Stimulated activated CD4-positive, alpha-beta T cell treated with anti-CD3 and anti-CD28 coated beads, Interleukin-1b, Interleukin-23, amount 100 ng/mL, for 4 hours (primary cell): ENCODE data around the gene NEURL1B.
A peak's percentile ranks its signal among the peaks of the same experiment; 100 is the strongest.
"Not testable (repeated sequence)": the region's sequence is repeated elsewhere in the genome, so short reads cannot be mapped to it uniquely, and the experiment has no call there.

Experiments
- DNase-seq, 2 donors: peaks; one replicate each; pipeline ENCODE4 v3.0.0-alpha.2; 2020; ENCODE audit warnings: low read depth in 2 of 2

Gene NEURL1B

DNA sequence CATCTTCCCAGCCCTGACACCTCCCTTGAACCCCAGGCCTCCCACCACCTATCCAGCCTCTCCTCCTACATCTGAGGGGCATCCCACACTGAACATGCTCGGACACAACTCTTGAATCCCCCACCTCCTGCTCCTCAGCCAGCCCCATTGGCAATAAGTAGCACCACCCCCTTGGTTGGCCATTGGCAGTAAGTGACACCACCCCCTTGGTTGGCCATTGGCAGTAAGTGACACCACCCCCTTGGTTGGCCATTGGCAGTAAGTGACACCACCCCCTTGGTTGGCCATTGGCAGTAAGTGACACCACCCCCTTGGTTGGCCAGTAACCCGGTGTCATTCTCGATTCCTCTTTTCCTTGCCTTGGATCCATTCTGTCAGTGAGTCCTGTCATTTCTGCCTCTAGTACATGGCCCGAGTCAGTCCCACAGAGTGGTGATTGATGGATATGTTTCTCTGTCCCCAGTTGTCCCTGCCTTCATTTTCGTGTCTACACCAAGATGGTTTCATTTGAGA is 37.4 kb downstream of the NEURL1B start:
- not testable (repeated sequence) for DNase-seq

DNA sequence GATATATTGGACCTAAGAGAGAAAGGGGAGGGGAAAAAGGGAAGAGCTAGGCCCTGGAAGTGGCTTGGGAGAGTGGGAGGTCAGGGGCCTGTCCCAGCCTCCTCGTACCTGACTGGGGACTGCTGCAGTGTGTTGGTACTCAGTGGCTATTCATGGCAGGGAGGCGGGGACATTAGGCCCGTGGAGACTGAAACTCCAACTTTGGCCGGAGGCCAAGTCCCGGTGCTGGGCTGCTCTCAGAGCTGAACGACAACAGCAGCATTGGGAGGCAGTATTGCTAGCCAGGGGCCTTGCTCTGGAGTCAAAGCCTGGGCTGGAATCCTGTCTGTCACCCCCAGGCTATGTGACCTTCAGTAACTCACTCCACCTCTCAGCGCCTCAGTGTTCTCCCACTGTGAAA is 37.8 kb downstream of the NEURL1B start:
- DNase-seq, result no peak

DNA sequence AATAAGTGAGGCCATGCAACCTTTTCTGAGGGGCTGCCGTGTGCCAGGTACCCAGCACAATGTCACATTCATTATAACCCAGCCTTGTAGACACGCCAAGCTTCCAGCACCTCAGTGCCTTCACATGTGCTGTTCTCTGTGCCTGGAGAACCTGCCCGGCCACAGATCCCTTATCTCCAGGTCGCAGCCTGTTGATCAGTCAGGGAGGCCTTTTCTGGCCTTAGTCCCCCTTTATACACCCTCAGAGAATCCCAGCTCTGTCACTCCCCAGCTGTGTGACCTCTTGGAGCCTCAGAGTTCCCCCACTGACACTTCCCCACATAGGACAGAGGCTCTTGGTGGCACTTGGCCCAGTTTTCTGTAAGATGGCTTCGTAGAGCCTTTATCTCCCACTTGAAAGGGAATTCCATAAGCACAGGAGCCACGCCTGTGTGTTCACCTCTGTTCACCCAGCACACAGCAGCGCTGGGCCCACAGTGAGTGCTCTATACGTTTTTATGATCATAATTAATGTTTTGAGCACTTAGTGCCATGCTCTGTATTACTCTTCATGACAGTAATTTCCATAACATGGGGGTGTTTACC is 38.7 kb downstream of the NEURL1B start:
- DNase-seq, result no peak

DNA sequence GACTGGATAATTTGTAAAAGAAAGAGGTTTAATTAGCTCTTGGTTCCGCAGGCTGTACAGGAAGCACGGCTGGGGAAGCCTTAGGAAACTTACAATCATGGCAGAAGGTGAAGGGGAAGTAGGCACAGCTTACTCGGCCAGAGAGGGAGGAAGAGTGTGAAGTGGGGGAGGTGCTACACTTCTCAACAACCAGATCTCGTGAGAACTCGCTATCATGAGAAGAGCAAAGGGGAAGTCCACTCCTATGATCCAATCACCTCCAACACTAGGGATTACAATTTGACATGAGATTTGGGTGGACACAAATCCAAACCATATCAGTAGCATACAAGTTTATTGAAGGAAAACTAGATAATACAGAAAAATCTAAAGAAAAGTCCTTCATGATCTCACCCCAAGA is 39.9 kb downstream of the NEURL1B start:
- no peak for DNase-seq

DNA sequence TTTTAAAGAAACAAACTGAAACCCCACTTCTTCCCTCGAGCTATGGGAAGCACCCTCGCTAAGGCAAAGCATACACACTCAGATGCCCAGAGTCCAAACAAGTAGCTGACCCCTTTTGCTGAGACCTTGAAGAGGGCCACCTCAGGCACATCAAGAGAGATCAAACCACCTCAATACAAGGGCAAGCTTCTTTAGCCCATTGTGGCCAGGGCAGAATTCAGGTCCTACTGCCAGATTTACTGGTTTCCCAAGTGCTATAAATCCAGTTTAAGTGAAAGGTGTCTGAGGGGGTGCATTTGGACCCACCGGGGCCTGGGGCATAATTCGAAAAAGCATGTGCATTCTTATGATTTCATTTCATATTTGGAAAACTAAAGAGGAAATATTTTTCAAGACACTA is 40.4 kb downstream of the NEURL1B start:
- no peak for DNase-seq

DNA sequence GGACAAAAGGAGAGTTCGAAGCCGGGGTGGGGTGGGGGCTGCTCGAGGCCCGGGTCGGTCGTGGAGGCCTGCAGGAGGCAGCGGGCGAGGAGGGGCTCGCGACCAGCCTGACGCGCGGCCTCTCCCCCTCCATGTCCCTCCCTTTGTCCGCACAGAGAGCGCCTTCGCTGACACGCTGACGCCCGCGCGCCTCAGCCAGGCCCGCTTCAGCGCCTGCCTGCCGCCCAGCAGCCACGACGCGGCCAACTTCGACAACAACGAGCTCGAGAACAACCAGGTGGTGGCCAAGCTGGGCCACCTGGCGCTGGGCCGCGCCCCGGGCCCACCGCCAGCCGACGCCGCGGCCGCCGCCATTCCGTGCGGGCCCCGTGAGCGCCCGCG is 42.2 kb downstream of the NEURL1B start:
- no peak for DNase-seq

DNA sequence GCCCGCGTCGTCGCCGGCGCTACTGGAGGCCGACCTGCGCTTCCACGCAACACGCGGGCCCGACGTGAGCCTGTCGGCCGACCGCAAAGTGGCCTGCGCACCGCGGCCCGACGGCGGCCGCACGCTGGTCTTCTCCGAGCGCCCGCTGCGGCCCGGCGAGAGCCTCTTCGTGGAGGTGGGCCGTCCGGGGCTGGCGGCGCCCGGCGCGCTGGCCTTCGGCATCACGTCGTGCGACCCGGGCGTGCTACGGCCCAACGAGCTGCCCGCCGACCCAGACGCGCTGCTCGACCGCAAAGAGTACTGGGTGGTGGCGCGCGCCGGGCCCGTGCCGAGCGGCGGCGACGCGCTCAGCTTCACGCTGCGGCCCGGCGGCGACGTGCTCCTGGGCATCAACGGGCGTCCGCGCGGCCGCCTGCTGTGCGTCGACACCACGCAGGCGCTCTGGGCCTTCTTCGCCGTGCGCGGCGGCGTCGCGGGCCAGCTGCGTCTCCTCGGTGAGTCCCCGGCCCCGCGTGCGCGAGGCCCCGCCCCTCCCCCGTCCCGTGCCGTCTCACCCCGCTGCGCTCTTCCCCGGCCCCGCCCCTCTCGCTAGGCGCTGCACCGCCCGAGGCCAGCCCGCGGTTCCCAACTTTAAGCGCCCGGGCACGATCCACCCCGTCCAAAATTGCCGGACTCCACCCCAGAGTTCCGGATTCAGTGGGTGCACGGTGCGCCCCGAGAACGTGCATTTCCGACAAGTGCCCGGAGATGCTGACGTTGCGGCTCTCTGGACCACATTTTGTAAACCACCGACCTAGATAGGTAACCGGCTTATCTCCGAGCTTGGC is 42.8 kb downstream of the NEURL1B start:
- peak; percentile 28 to 66 for DNase-seq

DNA sequence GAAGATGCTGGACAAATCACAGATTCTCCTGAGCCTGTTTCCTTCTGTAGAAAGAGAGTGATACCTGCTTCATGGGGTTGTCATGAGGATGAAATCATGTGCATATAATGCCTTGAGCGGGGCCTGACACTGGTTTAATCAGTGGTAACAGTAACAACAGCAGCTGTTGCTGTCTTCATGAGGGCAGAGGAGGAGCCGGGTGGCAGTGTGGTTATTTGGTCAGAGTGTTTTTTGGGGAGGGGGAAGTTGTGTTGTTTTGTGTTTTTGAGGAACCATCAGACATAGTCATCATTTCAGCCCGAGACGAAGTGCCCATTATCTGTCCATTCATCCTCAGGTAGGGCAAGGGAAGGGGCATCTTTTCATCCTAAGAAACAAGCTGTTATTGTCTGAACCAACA is 44.0 kb downstream of the NEURL1B start:
- no peak for DNase-seq

DNA sequence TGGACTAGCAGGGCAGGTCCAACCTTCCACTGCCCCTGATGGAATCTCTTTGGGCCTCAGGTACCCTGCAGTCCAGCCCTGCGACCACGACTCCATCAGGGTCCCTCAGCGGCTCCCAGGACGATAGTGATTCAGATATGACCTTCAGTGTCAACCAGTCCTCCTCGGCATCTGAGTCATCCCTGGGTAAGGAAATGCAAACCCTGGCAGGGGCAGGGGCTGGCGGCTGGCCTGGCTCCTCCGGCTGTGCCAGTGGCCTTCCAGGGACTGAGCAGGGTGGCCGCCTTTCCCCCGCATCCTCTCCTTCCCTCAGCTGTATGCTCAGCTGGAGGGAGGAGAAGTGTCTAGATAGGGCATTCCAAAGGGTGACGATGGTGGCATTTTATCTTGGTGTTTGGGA is 45.0 kb downstream of the NEURL1B start:
- DNase-seq, result no peak

DNA sequence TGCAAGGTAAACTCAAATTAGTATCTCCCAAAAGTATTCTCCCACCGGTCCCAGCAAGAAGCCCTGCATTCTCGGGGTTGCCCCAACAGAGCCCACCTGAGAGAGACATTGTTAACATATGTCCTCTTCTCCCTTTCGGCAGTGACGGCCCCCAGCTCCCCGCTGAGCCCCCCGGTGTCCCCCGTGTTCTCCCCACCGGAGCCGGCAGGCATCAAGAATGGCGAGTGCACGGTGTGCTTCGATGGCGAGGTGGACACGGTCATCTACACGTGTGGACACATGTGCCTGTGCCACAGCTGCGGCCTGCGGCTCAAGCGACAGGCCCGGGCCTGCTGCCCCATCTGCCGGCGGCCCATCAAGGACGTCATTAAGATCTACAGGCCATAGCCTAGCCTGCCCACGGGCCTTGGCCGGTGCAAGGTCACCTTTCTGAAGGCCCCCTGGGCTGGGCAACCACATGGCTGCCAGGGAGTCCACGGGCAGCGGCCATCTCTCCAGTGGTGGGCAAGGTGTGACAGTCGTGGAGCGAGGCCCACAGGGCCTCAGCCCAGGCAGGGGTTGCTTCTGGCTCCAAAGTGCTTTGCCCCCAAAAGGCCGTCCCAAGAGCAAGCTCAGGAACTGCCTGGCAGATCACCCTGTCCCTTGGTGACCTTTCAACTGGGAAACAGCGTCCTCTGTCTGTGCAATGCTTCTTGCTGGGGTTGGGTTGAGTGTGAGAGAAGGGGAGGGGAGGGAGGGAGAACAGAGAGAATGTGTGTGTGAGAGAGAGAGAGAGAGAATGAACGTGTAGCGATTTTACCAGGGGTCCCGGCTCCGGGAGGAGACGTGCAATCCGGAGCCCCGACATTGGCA is 45.7 kb downstream of the NEURL1B start:
- DNase-seq, result no peak

DNA sequence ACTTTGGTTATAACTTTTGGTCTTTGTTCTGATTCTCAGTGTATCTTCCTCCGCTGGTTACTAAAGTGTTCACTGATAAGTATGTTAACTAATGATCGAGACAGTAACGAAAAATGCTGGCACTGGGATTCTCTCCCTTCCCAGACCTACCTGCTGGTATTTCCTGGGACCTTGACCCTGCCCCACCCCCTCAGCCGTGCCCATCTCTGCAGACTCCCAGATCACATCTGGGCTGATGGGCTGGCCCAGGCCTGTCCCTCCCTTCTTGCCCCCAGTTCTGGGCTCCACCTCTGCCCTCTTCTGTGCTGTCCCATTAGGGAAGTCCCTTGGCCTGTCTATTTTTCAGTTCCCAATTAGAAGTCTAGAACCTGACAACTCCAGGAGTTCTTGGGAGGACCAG is 46.9 kb downstream of the NEURL1B start:
- no peak for DNase-seq

DNA sequence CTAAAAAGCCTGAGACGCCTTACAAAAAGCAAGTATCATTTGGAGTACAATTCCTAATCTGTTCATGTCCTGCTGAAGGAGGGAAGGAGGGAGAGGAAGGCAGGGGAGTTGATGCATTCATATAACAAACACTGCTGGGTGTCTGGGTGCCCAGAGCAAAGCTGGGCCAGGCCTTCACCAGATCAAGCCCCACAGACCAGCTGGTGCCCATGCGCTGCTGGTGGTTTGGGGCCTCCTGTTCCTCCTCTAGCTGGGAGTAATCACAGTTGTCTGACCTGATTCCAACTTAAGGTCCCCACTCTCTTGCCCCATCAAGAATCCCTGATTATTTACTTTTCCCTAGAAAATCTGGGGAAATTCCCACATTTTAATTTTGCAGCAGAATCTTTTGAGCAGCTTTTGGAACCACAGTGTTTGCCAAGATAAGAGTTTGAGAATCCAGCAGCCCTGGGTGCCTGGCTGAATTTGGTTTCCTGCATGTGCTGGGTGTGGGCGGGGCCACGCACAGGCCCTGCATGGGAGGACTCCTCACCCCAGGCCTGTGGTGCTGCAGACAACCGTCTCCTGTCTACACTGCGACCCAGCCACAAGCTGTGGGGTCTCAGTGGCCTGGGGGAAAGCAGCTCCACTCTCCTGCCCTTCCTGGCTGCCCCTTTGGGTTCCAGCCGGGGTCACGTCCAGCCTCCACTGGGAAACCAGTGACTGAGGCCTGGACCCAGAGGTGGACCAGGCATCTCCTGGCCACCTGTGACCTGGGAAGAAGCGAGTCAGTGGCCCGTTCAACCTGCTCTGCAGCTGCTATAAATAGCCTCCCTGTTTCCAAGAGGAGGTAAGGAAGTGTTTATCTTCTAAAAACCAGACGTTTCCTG is 47.5 kb downstream of the NEURL1B start:
- peak in 1 of 2 donors; percentile 19 for DNase-seq

DNA sequence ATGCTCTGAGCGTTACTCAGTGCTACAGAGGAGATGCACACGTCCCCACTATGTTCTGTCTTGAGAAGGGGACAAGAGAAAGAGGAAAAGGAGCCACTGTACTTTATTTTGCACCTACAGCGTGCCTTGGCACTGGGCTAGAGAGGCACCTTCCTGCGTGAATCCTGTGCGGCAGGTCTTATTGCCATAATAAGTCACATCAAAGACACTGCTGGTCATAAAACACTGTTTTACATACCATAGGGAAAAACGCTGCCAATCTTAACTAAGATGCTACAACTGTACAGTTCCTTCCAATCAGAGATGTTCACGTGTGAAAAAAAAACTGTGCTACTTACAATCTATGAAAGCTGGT is 48.1 kb downstream of the NEURL1B start:
- DNase-seq, result no peak

DNA sequence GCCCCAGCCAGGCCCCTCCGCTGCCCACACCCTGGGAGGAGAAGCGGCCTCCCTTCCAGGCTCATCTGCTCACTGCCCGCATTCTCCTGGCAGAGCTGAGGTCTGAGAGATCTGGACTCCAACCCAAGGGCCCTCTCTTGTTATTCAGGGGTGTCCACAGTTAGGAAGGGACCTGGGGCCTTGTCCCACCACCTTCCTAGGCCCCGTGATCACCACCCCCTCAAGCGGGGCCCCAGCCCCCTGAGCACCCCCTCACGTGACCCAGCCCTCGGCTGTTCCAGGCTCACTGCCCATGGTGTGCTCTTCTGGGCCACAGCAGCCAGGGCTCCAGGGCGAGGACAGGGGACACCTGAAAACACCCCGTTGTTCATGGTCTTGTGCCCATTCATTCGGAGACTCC is 48.7 kb downstream of the NEURL1B start:
- no peak for DNase-seq

DNA sequence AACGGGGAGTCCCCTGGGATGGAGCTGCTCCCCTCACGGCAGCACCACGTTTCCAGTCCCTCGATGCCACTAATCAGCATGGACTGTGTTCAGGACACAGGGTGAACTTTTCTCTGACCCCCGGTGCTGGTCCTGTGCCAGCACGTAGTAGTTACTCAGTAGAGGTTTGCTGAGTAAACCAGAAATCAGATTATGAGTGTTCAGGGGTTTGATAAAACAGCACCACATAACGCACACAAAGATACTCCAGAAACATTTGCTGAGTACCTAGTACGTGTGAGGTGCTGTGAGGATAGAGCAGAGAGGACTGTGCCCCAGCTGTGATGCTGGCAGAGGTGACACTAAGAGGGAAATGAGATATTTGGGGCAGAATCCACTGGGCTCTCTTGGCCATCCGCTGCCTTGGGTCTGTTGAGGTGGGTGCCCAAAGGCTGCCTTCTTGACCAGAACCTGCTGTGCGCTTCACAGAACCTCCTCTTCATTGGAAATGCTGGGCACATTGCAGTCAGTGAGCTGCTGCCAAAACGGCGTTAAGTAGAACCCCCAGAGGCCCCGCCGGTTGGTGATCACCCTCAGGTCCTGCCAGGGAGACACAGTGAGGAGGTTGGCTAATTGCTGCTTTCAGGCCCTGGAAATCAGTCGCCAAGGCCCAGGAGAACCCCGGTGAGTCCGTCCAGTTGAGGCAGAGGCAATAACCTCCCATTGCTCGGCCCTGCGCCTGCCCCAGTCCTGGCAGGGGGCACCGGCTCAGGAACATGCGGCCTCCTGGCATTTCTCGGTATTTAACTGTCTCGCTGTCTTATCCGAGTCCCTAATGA is 49.4 kb downstream of the NEURL1B start:
- DNase-seq, result no peak

DNA sequence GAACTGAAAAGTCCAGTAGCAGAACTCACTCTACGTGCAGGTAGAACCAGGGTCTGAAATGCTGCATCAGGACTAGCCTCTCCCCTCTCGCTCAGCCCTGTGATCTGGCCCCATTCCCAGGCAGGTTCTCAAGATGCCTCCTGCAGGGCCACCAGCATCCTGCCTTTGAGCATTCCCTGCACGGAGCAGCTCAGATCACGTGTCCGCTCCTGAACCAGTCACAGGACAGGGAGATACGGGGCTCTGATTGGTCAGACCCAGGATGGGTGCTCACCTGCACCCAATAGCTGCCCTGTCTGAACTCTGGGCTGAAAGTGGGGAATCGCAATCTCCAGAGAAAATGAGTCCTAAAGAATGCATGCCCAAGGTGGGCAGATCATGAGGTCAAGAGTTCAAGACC is 50.8 kb downstream of the NEURL1B start:
- no peak for DNase-seq

DNA sequence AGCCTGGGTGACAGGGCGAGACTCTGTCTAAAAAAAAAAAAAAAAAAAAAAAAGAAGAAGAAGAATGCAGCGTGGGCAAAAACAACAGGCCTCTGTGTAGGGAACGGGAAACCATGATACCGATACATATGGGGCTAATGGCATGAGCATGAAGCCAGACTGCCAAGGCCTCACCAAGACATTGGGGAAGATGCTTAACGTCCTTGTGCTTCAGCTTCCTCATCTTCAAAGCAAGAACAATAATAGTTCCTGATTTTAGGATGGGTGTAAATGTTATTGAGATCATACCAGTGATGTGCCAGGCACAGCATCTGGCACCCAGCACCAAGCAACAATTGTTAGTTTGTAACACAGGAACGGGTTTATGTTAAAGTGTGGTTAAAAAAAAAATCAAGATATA is 51.4 kb downstream of the NEURL1B start:
- DNase-seq, result no peak

DNA sequence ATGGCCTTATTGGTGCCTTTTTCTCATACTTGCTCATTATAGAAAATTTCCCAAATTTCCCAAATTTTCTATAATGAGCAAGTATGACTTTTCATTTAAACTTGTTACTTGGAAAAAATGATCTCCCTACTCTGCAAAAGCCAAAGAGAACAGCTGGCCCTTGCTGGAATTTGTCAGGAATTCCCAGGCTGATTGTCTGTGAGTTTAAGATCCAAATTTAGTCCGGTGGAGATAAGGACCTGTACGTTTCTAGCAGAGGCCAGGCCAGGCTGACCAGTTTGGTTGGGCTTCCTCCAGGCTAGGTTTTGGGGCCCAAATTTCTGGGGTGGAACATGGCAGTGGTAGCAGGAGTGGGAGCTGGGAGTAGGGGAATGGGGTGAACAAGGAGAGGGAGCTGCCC is 51.9 kb downstream of the NEURL1B start:
- no peak for DNase-seq

DNA sequence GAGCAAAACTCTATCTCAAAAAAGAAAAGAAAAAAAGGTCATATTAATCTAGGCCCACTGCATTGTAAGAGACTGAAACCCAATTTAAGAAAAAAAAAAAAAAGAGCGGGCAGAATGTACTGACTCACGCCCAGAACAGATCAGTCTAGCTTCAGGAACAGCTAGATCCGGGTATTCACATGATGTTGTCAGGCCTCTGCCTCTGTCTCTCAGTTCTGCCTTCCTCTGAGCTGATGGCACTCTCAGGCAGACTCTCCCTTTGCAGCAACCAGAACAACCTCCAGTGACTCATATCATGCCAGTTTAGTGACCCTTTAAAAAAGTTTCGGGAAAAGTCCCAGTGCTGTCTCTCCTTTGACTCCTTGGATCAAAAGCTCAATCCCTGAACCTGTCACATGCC is 53.0 kb downstream of the NEURL1B start:
- no peak for DNase-seq

DNA sequence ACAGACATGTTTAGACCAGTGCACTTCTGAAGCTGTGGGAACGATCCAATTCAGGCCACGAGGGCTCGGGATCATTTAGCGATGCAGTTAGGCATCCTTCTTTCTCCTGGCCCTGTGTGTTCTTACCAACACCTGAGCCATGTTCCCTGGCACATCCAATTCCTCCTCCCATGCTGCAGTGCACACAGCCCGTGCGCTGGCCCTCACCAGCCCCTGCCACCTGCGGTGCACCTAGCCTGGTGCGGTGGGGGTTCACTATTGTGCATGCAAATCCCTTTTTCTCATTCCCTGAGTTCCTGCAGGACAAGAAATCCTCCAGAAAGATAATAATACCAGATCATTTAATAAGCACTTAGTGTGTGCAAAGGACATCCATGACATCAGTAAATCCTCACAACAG is 53.5 kb downstream of the NEURL1B start:
- DNase-seq, result no peak
